ENCODE measurements around the gene RUNX2. TPM values are rescaled to one million over a fixed set of nuclear protein-coding genes. Genes with fewer than 3 reads are reported as not detected.

RUNX2 gene
- total and polyA plus RNA-seq, 4 donors, result 1.8 to 6.7 (median 3.2) TPM

GRCh38 chr6:45367999-45368398, 39.9 kb downstream of the RUNX2 start:
- DNase-seq, result no peak
- Histone ChIP-seq H3K36me3 (ENCODE audit: control insufficient read depth in 4 of 4, insufficient read depth in 4 of 4, low read length in 4 of 4) (peaks cover 0 to 4% (median 0%) of the 10 kb centered on the region in 4 donors), H3K9me3 (ENCODE audit: control insufficient read depth in 4 of 4, insufficient read depth in 3 of 4, low read length in 3 of 4) (no peaks in the 10 kb centered on the region), H3K4me3 (no peak overlapping the region), H3K9ac (ENCODE audit: insufficient read depth in 1 of 2, low read length in 2 of 2) (no peak overlapping the region), H3K27ac (ENCODE audit: low read depth in 1 of 2, low read length in 1 of 2) (no peak overlapping the region), H3K4me1 (ENCODE audit: control insufficient read depth in 5 of 5, insufficient read depth in 5 of 5, low read length in 5 of 5) (peaks cover 0 to 20% (median 7%) of the 10 kb centered on the region in 5 donors), H3K27me3 (ENCODE audit: control insufficient read depth in 3 of 3, insufficient read depth in 3 of 3, low read length in 2 of 3) (no peaks in the 10 kb centered on the region)
- TF ChIP-seq, protein P1, sequence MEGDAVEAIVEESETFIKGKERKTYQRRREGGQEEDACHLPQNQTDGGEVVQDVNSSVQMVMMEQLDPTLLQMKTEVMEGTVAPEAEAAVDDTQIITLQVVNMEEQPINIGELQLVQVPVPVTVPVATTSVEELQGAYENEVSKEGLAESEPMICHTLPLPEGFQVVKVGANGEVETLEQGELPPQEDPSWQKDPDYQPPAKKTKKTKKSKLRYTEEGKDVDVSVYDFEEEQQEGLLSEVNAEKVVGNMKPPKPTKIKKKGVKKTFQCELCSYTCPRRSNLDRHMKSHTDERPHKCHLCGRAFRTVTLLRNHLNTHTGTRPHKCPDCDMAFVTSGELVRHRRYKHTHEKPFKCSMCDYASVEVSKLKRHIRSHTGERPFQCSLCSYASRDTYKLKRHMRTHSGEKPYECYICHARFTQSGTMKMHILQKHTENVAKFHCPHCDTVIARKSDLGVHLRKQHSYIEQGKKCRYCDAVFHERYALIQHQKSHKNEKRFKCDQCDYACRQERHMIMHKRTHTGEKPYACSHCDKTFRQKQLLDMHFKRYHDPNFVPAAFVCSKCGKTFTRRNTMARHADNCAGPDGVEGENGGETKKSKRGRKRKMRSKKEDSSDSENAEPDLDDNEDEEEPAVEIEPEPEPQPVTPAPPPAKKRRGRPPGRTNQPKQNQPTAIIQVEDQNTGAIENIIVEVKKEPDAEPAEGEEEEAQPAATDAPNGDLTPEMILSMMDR (IDR thresholded peaks at IDR 0.05; ENCODE audit: control extremely low read depth, extremely low read depth), result no peak
- ATAC-seq (ENCODE audit: insufficient read depth, low FRiP score), result no peak

DNA sequence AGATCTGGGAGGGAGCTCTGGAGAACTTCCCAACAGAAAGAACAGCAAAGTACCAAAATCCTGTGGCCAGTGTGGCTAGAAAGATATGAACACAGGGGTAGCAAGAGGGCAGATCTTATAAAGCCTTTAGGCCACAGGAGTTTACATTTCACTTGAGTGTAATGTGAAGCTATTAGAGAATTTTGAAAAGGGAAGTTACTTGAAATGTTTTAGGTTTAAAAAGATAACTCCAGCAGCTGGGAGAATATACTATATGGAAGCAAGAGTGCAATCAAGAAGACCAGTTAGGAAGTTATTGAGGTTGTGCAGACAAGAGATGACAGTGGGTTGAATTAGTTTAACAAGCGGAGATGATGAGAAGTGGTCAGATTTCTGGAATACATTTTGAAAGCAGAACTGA, 41.7 kb downstream of the RUNX2 start:
- Histone ChIP-seq H3K9ac (ENCODE audit: insufficient read depth in 1 of 2, low read length in 2 of 2) (no peak overlapping the region), H3K27me3 (ENCODE audit: control insufficient read depth in 3 of 3, insufficient read depth in 3 of 3, low read length in 2 of 3) (no peaks in the 10 kb centered on the region), H3K9me3 (ENCODE audit: control insufficient read depth in 4 of 4, insufficient read depth in 3 of 4, low read length in 3 of 4) (no peaks in the 10 kb centered on the region), H3K4me3 (no peak overlapping the region), H3K27ac (ENCODE audit: low read depth in 1 of 2, low read length in 1 of 2) (no peak overlapping the region), H3K36me3 (ENCODE audit: control insufficient read depth in 4 of 4, insufficient read depth in 4 of 4, low read length in 4 of 4) (no peaks in the 10 kb centered on the region), H3K4me1 (ENCODE audit: control insufficient read depth in 5 of 5, insufficient read depth in 5 of 5, low read length in 5 of 5) (peaks cover 0 to 20% (median 7%) of the 10 kb centered on the region in 5 donors)
- no peak for DNase-seq
- 32 to 78% methylated on average over 1 of the region's 1 CpG for WGBS, 2 donors
- TF ChIP-seq, protein P1 (IDR thresholded peaks at IDR 0.05; ENCODE audit: control extremely low read depth, extremely low read depth), result no peak
- no peak for ATAC-seq (ENCODE audit: insufficient read depth, low FRiP score)

DNA sequence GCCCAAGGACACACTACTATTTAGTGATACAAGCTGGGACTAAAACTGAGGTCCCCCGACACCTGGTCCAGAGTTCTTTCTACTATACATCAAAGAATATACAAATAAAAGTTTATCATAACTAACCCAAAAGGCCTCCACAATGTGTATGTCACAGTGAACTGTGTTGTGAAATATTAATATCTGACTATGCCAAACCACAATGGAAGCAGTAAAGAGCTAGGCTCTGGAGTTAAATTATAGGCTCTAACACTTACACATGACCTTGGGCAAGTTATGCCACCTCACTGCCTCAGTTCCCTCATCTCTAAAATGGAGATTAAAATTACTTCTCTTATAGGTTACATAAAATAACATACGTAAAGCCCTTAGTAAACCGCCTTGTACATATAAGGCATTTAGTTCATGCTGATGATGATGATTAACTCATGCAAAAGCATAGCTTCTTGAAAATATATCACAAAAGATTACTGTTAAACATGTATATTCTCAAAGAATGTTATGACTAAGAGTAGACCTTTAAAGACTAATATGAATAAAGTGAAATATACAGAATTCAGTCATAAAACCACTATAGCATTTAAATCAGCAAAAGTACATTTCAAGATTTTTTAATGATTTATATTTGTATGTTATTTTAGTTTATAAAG, 43.9 kb downstream of the RUNX2 start:
- 94 to 95% methylated on average over 3 of the region's 3 CpGs for WGBS, 2 donors
- Histone ChIP-seq H3K4me1 (ENCODE audit: control insufficient read depth in 5 of 5, insufficient read depth in 5 of 5, low read length in 5 of 5) (peaks cover 0 to 27% (median 7%) of the 10 kb centered on the region in 5 donors), H3K4me3 (no peak overlapping the region), H3K9me3 (ENCODE audit: control insufficient read depth in 4 of 4, insufficient read depth in 3 of 4, low read length in 3 of 4) (no peaks in the 10 kb centered on the region), H3K27ac (ENCODE audit: low read depth in 1 of 2, low read length in 1 of 2) (no peak overlapping the region), H3K9ac (ENCODE audit: insufficient read depth in 1 of 2, low read length in 2 of 2) (no peak overlapping the region), H3K36me3 (ENCODE audit: control insufficient read depth in 4 of 4, insufficient read depth in 4 of 4, low read length in 4 of 4) (no peaks in the 10 kb centered on the region), H3K27me3 (ENCODE audit: control insufficient read depth in 3 of 3, insufficient read depth in 3 of 3, low read length in 2 of 3) (no peaks in the 10 kb centered on the region)
- ATAC-seq (ENCODE audit: insufficient read depth, low FRiP score) (no peak), DNase-seq (peak in 1 of 3 donors; percentile 4)
- TF ChIP-seq, protein P1 (IDR thresholded peaks at IDR 0.05; ENCODE audit: control extremely low read depth, extremely low read depth), result no peak

DNA sequence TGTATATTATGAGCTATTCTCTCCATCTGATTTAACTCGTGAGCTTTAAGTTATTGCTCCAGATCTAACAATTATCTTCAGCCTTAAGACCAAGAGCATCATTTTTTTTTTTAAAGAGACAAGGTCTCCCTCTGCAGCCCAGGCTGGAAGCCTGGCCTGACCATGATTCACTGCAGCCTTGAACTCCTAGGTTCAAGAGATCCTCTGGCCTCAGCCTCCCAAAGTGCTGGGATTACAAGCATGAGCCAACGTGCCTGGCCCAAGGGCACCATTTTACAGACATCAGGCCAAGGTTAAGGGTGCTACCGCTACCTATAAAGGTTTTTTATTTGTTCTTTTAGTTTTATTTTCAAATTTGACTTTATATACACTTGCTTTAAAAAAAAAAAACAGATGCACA, 47.3 kb downstream of the RUNX2 start:
- DNase-seq (no peak), ATAC-seq (ENCODE audit: insufficient read depth, low FRiP score) (no peak)
- Histone ChIP-seq H3K9me3 (ENCODE audit: control insufficient read depth in 4 of 4, insufficient read depth in 3 of 4, low read length in 3 of 4) (no peaks in the 10 kb centered on the region), H3K4me3 (no peak overlapping the region), H3K27me3 (ENCODE audit: control insufficient read depth in 3 of 3, insufficient read depth in 3 of 3, low read length in 2 of 3) (no peaks in the 10 kb centered on the region), H3K4me1 (ENCODE audit: control insufficient read depth in 5 of 5, insufficient read depth in 5 of 5, low read length in 5 of 5) (peaks cover 0 to 32% (median 7%) of the 10 kb centered on the region in 5 donors), H3K27ac (ENCODE audit: low read depth in 1 of 2, low read length in 1 of 2) (no peak overlapping the region), H3K9ac (ENCODE audit: insufficient read depth in 1 of 2, low read length in 2 of 2) (no peak overlapping the region), H3K36me3 (ENCODE audit: control insufficient read depth in 4 of 4, insufficient read depth in 4 of 4, low read length in 4 of 4) (no peaks in the 10 kb centered on the region)
- 89 to 97% methylated on average over 3 of the region's 3 CpGs for WGBS, 2 donors
- TF ChIP-seq, protein P1 (IDR thresholded peaks at IDR 0.05; ENCODE audit: control extremely low read depth, extremely low read depth), result no peak

Data from lung (tissue), 12 donors.